Fibroblast of the conjunctiva (primary cell): Measurements from ENCODE around the gene CBX4.
"Not testable (repeated sequence)": the region's sequence is repeated elsewhere in the genome, so short reads cannot be mapped to it uniquely, and the experiment has no call there.

Experiments
- DNase-seq: peaks from one replicate; pipeline ENCODE4 v3.0.0-alpha.2; 2010; ENCODE audit warnings: low read depth

CBX4 gene

DNA sequence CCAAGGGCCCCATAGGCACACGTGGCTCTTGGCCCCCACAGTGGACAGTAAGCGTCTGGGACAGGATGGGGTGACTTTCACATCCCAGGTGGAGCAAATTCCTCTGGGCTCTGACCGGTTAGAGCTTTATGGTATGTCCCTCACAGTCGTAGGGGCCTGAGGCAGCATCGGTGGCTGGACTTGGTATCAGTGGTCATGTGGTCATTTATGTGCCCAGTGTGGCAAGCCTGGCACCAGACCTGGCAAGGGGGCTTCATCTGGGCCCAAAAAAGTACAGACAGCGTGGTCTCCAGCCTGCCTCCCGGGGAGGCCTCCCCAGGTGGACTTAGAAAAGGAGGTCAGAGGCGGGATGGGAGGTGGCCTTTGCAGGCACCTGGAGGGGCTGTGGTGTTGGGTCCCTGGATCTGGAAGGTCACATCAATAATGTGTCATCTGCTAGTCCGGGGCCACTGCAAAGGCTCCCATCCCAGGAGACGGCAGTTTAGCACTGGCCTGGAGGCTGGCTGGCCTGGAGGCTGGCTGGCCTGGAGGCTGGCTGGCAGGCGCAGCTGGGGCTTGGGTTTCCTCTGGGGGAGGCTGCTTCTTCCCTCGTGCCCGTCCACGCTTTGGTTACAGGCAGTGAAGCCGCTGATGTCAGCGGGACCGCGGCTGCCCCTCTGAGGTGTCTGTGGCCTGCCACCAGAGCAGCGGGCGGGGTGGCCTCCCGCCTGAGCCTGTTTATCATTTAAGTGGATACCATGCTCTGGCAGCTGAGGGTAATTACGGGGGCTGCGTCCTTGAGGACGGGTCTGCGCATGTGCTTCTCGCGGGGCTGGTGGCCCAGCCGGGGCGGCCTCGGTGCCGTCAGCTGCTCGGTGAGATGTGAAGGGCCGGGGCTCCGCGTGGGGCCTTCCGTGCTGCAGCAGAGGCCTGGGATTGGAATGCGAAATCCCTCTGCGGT lies 20.7 kb upstream of the CBX4 start:
- DNase-seq: no peak

DNA sequence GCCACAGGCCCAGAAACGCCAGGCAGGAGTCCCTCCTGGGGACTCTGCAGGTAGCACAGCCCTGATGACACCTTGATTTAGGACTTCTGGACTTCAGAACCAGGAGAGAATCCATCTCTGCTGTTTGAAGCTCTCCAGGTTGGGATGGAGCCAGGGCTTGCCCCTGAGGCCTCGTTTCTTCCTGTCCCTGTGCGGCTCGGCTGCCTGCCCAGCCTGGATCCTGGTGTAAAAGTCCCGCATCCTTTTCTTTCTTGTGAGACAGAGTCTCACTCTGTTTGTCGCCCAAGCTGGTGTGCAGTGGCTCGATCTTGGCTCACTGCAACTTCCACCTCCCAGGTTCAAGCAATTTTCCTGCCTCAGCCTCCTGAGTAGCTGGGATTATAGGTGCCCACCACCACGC lies 17.9 kb upstream of the CBX4 start:
- no peak for DNase-seq

DNA sequence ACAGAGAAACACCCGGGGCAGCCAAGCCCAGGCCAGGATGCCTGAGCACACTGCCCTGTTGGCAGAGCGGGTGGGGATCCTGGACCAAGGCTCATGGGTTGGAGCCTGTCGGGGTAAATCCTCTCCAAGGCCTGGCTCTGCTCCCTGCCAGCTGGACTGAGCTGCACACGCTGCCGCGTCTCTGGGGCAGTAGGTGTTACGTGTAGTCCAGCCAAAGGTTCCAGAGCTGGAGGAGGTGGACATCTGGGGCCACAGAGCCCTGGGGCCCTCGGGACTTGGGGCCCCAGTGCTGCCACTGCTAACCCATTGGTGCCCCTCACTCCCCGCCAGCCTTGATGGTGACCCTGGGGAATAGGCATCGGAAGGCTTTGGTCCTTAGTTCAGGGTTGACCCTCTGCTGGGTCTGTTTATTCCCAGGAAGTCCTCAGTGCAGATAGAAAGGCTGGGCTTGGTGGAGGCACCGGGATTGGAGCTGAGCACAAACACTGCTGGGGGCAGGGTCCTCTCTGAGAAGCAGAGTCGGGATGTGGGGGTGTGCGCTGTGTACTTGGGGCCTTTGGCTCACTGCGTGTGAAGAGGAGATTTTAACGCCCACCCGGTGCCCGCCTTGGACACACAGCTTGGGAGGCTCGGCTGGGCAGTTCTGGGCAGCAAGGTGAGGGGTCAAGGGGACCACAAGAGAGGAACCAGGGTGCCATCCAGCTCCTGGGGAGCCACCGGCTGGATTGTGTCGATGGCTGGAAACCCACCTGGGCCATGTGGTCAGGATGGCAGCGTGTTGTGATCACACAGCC lies 16.3 kb upstream of the CBX4 start:
- no peak for DNase-seq

DNA sequence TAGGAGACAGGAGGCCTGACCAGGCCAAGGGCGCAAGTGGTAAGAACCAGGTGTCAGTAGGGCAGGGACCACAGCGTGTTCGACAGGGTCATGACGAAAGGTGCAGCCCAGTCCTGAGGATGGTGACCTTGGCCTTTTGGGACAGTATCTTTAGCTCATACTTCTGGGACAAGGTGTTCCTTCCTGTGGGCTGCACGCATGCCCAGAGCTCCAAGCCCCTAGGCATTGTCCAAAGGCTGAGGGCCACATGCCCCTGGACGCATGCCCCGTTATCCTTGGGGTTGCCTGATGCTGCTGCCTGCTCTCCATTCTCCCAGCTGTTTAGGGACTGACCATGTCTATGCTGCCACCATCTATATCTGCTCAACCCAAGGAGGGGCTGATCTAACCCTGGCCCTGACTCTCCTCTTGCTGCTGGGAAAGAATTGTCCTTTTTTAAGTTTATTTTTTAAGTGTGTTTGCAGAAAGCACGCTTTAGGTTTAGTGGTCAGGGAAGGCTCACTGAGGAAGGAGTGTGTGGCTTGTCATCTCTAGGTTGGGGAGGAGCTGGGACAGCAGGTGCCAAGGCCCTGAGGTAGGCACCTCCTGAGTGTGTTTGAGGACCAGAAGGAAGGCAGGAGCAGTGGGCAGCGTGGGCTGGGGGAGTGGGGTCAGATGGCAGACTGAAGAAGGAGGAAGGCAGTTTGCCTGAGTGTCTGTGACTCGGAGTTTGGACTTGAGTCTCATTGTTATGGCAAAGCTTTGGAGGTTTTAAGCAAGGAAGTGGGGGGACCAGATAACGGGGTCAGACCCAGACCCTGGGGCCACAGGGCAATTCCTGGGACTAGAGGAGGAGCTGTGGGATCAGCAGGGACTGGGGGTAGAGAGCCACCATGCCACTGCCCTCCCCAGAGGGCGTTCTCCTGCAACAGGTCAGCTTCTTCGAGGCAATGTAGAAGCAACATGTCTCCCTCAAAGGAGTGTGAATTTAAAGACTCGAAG lies 15.1 kb upstream of the CBX4 start:
- DNase-seq: no peak

DNA sequence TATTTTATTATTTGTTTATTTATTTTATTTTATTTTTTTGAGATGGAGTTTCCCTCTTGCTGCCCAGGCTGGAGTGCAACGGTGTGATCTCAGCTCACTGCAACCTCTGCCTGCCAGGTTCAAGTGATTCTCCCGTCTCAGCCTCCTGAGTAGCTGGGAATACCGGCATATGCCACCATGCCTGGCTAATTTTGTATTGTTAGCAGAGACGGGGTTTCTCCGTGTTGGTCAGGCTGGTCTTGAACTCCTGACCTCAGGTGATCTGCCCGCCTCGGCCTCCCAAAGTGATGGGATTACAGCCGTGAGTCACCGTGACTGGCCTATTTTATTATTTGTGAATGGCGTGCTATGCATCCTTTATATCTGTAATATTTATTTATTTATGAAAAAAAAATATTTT lies 13.9 kb upstream of the CBX4 start:
- DNase-seq: not testable (repeated sequence)

DNA sequence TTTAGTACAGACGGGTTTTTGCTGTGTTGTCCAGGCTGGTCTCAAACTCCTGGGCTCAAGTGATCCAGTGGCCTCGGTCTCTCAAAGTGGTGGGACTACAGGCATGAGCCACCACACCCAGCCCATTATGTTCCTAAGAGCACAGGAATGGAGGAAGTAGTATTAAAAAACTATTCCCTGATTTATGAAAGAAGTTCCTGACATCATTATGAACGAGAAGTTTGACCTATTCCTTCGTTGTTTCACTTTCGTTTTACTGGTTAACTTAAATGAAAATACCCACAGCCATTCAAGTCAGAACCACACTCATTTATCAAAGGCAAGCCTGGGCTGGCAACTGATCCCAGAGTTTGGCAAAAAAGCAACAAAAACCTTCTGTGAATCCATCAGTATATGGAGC lies 13.5 kb upstream of the CBX4 start:
- DNase-seq: no peak

DNA sequence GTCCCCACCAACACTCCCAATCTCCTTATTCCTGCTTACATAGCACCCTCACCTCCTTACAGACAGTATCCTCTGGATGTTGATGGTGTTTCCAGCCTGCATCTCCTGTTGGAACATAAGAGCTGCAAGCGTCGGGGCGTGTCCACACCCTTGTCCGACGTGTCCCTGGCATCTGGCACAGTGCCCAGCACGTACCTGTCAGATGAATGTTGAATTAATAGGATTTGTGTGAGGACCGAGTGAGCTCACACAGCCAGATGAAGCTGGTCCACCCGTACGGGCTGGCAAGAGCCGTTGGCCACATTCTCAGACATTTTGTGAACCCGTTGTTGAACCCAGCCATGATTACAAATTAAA lies 12.2 kb upstream of the CBX4 start:
- no peak for DNase-seq

DNA sequence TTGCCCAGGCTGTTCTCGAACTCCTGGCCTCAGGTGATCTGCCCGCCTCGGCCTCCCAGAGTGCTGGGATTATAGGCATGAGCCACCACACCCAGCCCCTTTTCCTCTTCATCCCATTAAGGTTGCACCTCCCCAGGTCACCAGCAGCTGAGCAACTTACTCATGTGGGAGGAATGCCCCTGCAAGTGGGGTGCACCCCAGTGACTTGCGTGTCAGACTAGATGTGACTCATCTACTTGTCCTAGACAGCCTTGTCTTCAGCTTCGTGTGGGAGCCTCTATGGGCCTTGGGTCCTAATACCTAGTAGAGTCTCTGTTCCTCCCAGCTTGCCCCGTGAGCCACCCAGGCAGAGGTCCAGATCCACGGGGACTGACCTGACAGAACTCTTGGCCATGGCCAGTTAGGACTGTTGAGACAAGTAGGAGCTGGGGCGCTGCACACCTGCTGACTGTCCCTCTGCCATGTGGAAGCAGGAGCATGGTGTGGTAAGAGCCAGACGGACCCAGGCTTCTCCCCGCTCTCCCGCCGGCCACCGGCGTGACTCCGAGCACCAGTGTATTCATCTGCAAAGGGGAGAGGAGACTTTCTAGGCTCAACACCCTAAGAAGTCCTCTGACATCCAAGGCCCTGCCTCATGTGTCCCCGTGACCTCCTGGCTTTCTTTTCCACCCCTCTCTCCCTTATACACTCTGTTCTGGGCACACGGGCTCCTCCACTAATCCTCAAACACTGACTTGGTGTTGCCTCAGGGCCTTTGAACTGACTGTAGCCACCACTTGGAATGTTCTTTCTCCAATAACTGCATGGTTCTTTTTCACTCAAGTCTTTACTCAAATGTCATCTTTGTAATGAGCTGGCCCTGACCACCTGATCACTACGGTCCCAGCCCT lies 11.6 kb upstream of the CBX4 start:
- DNase-seq: no peak

DNA sequence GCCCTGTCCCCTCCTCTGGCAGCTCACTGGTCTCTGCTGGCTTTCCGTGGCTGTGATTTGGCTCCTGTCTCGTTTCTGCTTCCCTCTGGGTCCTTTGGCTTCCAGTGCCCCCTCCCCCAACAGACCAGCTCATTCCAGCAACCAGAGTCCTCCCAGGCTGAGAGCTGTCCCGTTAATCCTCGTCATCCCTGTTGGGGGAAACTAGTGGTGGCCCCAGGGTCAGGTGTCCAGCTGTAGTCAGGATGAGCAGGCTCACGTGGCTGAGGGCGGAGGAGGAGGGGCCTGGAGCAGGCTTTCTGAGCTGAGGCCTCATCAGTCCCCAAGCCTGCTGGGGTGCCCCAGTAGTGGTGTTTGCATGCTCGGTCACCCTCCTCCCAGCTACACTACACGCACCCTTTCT lies 10.7 kb upstream of the CBX4 start:
- no peak for DNase-seq

DNA sequence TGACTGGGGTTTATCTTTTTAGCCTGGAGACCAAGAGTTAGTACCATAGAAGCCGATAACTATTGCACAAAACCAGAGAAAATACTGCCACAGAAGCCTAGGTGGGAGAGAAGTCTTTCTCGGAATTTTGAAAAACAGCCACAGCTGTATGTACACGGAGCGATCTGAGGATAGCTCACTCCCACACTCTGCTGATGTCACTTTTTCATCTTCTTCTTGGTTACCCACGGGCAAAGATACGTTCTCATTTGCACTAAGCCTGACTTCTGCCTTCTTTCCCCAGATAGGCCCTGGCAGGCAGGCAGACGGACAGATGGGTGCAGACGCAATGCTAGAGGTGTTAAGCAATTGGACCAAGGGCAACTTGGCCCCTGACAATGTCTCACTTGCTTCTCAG lies 9.1 kb upstream of the CBX4 start:
- no peak for DNase-seq

DNA sequence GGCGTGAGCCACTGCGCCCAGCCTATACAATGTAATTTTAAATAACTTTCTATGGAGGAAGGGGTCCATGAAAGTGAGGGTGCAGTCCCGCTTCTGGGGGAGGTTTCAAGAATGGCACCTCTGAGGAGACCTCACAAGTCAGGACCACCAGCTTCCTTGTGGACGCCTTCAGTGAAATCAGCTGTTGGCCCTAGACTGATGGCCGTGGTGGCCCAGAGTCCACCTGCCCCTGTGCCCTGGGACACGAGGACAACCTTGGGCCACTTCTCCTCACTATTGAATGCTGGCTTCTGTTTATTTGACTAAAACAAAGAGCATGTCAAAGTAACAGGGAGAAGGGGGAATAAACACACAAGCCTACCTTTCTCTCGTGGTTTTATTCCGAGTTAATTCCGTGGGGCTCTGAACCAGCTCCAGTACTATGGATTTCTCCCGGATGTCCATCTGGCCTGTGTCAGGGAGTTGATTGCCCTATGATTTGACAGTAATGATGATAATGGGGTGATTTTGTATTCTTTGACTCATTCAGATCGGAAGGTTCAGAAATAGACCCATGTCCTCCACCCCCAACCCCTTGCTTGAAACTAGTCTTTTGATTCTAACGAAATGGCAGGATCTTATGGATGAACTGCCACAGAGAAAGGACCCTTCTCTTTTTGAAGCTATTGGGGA lies 8.6 kb upstream of the CBX4 start:
- no peak for DNase-seq

DNA sequence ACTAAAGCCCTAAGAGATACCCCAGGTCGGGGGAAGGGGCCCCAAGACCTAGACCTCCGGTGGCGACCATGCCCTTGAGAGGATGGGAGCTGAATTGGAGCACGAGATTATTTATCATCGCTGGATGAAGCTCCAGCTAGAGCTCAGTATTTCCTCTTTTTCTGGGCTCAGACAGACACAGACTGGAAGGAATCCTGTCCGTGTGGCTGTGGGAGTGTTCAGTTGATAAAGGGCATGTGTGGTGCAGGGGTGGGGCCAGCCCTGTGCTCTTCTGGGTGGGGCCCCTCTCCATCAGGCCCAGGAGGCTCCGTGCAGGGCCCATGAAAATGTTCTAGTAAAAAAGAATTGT lies 6.3 kb upstream of the CBX4 start:
- no peak for DNase-seq

DNA sequence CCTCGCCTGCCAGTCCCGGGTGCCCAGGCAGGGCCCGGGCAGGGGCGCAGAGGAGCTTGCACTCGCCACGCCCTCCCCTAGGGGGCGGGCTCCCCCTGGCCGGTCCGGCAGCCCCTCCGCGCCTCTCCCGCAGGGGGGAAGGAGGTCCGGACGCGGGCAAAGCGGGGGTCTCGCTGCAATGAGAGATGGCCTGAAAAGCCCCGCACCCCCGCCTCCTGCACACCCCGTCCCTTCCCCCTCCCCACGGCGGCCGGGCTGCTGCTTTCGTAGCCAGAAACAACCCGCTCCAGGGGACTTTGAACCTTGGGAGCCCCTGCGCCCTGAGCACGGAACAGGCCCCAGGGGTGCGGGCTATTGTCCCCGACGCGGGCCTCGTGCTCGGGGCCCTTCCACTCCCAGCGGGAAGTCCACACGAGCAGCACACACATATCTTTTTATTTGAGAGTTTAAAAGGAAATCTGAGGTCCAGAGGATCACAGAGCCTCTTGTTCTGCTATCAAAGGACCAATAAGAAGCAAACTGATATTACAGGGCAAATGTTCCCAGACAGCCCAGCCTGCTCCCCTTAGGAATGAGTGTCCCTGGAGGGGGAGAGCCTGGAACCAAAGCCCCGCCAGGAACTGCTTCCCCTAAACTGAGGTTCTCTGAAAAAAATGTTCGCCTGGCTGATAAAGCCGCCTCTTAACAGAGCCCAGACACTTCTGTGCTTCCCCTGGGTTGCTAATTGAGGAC lies 5.8 kb upstream of the CBX4 start:
- no peak for DNase-seq

DNA sequence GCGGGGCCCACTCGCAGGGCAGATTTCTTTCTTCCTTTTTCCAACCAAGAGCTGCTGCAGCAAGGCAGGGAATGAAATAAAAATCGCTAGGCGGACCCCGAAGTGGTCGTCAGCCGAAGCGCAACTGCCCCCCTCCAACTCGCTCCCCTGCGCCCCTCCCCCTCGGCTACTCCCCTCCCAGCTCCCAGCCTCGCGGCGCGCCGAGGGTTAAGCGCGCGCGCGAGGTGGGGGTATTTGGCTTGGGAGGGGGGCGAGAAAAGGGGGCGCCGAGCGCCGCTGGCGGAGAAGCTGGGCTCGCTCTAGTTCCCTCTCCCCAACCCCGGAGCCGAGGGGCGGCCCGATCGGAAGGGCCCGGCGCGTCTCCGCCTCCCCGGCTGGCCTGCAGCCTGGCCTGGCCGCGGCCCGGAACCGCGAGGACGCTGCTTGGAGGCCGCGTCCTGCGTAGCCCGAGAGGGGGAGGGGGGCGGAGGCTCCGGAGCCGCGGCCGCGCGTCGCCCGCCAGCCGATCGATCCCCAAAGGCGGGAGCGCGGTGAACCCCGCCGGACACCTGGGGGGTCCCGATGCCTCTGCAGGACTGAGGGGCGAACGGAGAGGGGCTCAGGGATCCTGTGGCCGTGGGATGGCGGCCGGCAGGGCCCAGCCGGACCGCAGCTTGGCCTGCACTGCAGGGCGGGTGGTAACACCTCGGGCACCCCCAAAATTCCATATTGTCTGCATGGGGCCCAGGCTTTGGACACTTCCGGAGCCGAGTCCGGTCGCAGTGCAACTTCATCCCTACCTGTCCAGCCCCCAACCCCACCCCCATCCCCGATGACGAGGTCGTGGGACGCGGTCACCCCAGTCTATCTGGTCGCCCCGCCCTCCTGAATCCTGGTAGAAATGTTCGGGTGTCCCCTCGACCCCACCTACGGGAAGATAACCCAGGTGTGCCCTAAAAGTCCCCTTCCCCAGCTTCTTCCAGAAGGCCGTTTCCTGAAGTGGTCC lies 4.9 kb upstream of the CBX4 start:
- DNase-seq: no peak

DNA sequence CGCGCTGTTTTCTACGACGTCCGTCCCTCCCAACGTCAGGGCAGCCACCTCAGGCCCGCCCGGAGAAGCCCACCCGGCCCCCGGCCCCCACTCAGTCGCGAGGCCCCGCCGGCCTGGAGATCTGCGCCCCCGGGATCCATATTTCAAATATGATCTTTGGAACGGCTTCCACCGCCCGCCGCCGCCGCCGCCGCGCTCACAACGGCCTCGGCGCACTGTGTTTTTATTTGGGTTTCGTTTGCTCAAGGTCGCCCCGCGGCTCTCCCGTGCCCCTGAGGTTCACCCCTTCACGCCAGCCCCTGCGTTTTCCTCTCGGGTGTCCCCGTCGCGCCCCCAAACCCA lies 4.2 kb upstream of the CBX4 start:
- DNase-seq: no peak

DNA sequence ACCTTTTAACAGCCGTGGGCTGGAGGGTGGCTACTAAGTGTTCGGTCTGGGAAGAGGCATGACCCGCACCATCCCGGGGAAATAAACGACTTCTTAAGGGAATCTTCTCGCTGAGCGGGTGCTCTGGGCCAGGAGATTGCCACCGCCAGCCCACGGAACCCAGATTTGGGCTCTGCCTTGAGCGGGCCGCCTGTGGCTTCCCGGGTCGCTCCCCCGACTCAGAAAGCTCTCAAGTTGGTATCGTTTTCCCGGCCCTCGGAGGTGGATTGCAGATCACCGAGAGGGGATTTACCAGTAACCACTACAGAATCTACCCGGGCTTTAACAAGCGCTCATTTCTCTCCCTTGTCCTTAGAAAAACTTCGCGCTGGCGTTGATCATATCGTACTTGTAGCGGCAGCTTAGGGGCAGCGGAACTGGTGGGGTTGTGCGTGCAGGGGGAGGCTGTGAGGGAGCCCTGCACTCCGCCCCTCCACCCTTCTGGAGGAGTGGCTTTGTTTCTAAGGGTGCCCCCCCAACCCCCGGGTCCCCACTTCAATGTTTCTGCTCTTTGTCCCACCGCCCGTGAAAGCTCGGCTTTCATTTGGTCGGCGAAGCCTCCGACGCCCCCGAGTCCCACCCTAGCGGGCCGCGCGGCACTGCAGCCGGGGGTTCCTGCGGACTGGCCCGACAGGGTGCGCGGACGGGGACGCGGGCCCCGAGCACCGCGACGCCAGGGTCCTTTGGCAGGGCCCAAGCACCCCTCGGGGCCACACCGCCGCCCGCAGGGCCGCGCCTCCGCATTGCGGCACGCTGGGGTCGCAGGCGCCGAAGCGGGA lies 3.6 kb upstream of the CBX4 start:
- no peak for DNase-seq

DNA sequence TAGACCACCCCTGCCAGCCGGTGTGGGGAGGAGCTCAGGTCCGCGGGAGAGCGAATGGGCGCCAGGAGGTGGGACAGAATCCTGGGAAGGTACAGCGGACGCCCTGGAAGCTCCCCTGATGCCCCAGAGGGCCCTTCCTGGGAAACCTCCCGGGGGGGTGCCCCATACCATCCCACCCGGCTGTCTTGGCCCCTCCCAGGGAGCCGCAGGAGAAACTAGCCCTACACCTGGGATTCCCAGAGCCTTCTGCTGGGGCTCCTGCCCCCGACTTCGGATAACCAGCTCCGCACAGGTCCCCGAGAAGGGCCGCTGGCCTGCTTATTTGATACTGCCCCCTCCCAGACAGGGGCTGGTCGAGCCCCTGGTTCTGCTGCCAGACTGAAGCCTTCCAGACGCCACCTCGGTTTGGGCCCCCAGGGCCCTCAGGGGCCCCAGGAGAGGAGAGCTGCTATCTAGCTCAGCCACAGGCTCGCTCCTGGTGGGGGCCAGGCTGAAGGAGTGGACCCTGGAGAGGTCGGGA lies 3.0 kb upstream of the CBX4 start:
- DNase-seq: no peak
